ENCODE results near the gene NAV2. TPM values are rescaled to one million over a fixed set of nuclear protein-coding genes. Genes with fewer than 3 reads are reported as not detected.

The NAV2 gene
- total and polyA plus RNA-seq, 2 experiments from 2014 or later: 26.0 to 45.0 TPM

DNA sequence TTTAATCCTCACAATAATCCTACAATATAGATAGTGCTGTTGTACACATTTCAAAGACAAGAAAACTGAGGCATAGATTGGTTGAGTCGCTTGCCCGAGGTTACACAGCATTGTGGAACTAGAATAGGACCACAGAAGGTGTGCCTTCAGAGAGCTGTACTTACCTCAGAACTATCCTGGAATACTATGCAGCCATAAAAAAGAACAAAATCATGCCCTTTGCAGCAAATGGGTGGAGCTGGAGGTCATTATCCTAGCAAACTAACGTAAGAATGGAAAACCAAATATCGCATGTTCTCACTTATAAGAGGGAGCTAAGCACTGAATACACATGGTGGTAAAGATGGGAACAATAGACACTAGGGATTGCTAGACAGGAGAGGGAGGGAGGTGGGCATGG is 15.7 kb upstream of the NAV2 start:
- H3F3A ChIP-seq (replicated peaks; ENCODE audit: low read depth): no peaks in the 10 kb centered on the region
- H3K27me3 Mint-ChIP-seq (ENCODE audit: insufficient read depth, low read depth, poor library complexity): peaks cover 6% of the 10 kb centered on the region
- no peaks in the 10 kb centered on the region for H3K9me2 ChIP-seq (ENCODE audit: insufficient read depth)
- no peak overlapping the region for H3K4me2 ChIP-seq
- no peak overlapping the region for H3K27ac Mint-ChIP-seq
- no peaks in the 10 kb centered on the region for H3K9me3 Mint-ChIP-seq
- H3K4me3 Mint-ChIP-seq: no peak overlapping the region
- no peak overlapping the region for H2AFZ ChIP-seq
- H4K20me1 ChIP-seq (replicated peaks; ENCODE audit: insufficient read depth): no peaks in the 10 kb centered on the region; the same call in 1 of the 2 replicates
- no peak for ATAC-seq
- 0 out of 2 replicates have a peak, but pooled peaks cover 2% of the 10 kb centered on the region for H3K36me3 ChIP-seq (ENCODE audit: insufficient read depth)
- no peak for DNase-seq (ENCODE audit: low spot score)
- no peak overlapping the region for H3K4me3 ChIP-seq
- H3K4me1 ChIP-seq (ENCODE audit: insufficient read depth): no peaks in the 10 kb centered on the region
- no peaks in the 10 kb centered on the region for H3K36me3 Mint-ChIP-seq (ENCODE audit: low read depth)
- TF ChIP-seq JUNB (IDR thresholded peaks at IDR 0.05; ENCODE audit: unreplicated experiment): no peak
- no peak for TF ChIP-seq EZH2 (IDR thresholded peaks at IDR 0.05; ENCODE audit: low read depth, unreplicated experiment)
- TF ChIP-seq, protein P1, sequence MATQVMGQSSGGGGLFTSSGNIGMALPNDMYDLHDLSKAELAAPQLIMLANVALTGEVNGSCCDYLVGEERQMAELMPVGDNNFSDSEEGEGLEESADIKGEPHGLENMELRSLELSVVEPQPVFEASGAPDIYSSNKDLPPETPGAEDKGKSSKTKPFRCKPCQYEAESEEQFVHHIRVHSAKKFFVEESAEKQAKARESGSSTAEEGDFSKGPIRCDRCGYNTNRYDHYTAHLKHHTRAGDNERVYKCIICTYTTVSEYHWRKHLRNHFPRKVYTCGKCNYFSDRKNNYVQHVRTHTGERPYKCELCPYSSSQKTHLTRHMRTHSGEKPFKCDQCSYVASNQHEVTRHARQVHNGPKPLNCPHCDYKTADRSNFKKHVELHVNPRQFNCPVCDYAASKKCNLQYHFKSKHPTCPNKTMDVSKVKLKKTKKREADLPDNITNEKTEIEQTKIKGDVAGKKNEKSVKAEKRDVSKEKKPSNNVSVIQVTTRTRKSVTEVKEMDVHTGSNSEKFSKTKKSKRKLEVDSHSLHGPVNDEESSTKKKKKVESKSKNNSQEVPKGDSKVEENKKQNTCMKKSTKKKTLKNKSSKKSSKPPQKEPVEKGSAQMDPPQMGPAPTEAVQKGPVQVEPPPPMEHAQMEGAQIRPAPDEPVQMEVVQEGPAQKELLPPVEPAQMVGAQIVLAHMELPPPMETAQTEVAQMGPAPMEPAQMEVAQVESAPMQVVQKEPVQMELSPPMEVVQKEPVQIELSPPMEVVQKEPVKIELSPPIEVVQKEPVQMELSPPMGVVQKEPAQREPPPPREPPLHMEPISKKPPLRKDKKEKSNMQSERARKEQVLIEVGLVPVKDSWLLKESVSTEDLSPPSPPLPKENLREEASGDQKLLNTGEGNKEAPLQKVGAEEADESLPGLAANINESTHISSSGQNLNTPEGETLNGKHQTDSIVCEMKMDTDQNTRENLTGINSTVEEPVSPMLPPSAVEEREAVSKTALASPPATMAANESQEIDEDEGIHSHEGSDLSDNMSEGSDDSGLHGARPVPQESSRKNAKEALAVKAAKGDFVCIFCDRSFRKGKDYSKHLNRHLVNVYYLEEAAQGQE (IDR thresholded peaks at IDR 0.05; ENCODE audit: unreplicated experiment): no peak
- TF ChIP-seq, protein P2, sequence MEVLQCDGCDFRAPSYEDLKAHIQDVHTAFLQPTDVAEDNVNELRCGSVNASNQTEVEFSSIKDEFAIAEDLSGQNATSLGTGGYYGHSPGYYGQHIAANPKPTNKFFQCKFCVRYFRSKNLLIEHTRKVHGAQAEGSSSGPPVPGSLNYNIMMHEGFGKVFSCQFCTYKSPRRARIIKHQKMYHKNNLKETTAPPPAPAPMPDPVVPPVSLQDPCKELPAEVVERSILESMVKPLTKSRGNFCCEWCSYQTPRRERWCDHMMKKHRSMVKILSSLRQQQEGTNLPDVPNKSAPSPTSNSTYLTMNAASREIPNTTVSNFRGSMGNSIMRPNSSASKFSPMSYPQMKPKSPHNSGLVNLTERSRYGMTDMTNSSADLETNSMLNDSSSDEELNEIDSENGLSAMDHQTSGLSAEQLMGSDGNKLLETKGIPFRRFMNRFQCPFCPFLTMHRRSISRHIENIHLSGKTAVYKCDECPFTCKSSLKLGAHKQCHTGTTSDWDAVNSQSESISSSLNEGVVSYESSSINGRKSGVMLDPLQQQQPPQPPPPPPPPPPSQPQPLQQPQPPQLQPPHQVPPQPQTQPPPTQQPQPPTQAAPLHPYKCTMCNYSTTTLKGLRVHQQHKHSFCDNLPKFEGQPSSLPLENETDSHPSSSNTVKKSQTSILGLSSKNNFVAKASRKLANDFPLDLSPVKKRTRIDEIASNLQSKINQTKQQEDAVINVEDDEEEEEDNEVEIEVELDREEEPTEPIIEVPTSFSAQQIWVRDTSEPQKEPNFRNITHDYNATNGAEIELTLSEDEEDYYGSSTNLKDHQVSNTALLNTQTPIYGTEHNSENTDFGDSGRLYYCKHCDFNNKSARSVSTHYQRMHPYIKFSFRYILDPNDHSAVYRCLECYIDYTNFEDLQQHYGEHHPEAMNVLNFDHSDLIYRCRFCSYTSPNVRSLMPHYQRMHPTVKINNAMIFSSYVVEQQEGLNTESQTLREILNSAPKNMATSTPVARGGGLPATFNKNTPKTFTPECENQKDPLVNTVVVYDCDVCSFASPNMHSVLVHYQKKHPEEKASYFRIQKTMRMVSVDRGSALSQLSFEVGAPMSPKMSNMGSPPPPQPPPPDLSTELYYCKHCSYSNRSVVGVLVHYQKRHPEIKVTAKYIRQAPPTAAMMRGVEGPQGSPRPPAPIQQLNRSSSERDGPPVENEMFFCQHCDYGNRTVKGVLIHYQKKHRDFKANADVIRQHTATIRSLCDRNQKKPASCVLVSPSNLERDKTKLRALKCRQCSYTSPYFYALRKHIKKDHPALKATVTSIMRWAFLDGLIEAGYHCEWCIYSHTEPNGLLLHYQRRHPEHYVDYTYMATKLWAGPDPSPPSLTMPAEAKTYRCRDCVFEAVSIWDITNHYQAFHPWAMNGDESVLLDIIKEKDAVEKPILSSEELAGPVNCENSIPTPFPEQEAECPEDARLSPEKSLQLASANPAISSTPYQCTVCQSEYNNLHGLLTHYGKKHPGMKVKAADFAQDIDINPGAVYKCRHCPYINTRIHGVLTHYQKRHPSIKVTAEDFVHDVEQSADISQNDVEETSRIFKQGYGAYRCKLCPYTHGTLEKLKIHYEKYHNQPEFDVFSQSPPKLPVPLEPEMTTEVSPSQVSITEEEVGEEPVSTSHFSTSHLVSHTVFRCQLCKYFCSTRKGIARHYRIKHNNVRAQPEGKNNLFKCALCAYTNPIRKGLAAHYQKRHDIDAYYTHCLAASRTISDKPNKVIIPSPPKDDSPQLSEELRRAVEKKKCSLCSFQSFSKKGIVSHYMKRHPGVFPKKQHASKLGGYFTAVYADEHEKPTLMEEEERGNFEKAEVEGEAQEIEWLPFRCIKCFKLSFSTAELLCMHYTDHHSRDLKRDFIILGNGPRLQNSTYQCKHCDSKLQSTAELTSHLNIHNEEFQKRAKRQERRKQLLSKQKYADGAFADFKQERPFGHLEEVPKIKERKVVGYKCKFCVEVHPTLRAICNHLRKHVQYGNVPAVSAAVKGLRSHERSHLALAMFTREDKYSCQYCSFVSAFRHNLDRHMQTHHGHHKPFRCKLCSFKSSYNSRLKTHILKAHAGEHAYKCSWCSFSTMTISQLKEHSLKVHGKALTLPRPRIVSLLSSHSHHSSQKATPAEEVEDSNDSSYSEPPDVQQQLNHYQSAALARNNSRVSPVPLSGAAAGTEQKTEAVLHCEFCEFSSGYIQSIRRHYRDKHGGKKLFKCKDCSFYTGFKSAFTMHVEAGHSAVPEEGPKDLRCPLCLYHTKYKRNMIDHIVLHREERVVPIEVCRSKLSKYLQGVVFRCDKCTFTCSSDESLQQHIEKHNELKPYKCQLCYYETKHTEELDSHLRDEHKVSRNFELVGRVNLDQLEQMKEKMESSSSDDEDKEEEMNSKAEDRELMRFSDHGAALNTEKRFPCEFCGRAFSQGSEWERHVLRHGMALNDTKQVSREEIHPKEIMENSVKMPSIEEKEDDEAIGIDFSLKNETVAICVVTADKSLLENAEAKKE (CRISPR knock-in tag; IDR thresholded peaks at IDR 0.05): no peak
- no peak for TF ChIP-seq EZH2phosphoT487 (IDR thresholded peaks at IDR 0.05; ENCODE audit: unreplicated experiment)
- TF ChIP-seq, protein P3, sequence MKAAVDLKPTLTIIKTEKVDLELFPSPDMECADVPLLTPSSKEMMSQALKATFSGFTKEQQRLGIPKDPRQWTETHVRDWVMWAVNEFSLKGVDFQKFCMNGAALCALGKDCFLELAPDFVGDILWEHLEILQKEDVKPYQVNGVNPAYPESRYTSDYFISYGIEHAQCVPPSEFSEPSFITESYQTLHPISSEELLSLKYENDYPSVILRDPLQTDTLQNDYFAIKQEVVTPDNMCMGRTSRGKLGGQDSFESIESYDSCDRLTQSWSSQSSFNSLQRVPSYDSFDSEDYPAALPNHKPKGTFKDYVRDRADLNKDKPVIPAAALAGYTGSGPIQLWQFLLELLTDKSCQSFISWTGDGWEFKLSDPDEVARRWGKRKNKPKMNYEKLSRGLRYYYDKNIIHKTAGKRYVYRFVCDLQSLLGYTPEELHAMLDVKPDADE (IDR thresholded peaks at IDR 0.05): no peak
- TF ChIP-seq ZNF114 (CRISPR knock-in tag; IDR thresholded peaks at IDR 0.05): no peak
- no peak for TF ChIP-seq CREB1 (CRISPR knock-in tag; IDR thresholded peaks at IDR 0.05; ENCODE audit: low read depth)
- no peak for TF ChIP-seq POLR2AphosphoS5 (IDR thresholded peaks at IDR 0.05; ENCODE audit: low read depth)
- TF ChIP-seq STAT1 (IDR thresholded peaks at IDR 0.05; ENCODE audit: unreplicated experiment): no peak
- no peak for TF ChIP-seq NANOG (IDR thresholded peaks at IDR 0.05; ENCODE audit: borderline replicate concordance)
- TF ChIP-seq ZNF331 (CRISPR knock-in tag; IDR thresholded peaks at IDR 0.05; ENCODE audit: low read depth): no peak
- TF ChIP-seq, protein P4, sequence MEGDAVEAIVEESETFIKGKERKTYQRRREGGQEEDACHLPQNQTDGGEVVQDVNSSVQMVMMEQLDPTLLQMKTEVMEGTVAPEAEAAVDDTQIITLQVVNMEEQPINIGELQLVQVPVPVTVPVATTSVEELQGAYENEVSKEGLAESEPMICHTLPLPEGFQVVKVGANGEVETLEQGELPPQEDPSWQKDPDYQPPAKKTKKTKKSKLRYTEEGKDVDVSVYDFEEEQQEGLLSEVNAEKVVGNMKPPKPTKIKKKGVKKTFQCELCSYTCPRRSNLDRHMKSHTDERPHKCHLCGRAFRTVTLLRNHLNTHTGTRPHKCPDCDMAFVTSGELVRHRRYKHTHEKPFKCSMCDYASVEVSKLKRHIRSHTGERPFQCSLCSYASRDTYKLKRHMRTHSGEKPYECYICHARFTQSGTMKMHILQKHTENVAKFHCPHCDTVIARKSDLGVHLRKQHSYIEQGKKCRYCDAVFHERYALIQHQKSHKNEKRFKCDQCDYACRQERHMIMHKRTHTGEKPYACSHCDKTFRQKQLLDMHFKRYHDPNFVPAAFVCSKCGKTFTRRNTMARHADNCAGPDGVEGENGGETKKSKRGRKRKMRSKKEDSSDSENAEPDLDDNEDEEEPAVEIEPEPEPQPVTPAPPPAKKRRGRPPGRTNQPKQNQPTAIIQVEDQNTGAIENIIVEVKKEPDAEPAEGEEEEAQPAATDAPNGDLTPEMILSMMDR (conservative IDR thresholded peaks at IDR 0.05; ENCODE audit: low read depth in 2 of 2): no peak
- H3K27me3 ChIP-seq (ENCODE audit: insufficient read depth): no peaks in the 10 kb centered on the region
- H3K27ac ChIP-seq (ENCODE audit: low read depth): no peak overlapping the region
- no peaks in the 10 kb centered on the region for H3K79me2 ChIP-seq (replicated peaks; ENCODE audit: insufficient read depth)
- H3K4me1 Mint-ChIP-seq: peaks cover 16% of the 10 kb centered on the region

All from GM23338 (cell line).